ENCODE data around the gene LDLRAD4.

- TF ChIP-seq POLR2A (IDR thresholded peaks at IDR 0.05; ENCODE audit: low read depth, low read length) (no peak), POLR2AphosphoS5 (IDR thresholded peaks at IDR 0.05; ENCODE audit: low read depth, low read length) (no peak), TAF1 (IDR thresholded peaks at IDR 0.05; ENCODE audit: low read depth, low read length) (no peak), PAX5 (IDR thresholded peaks at IDR 0.05; ENCODE audit: insufficient read depth, low read length, severe bottlenecking) (no peak), SPI1 (IDR thresholded peaks at IDR 0.05; ENCODE audit: low read depth, low read length) (no peak)
These were observed 37.8 kb upstream of the LDLRAD4 start for GRCh38 chr18:13180614-13181375.

All from GM12891 (cell line).